GM19035 (cell line): ENCODE results near the gene DSCAML1.

Experiments
- ATAC-seq: cut with Tn5 transposase; IDR thresholded peaks from one replicate; pipeline ENCODE4 v1.9.1; 2021; ENCODE audit not compliant: unreplicated experiment

The DSCAML1 gene

GRCh38 chr11:117833401-117833891, 36.4 kb upstream of the DSCAML1 start:
- ATAC-seq = no peak

- no peak for ATAC-seq
These were observed 35.5 kb upstream of the DSCAML1 start for GRCh38 chr11:117832511-117832910.

GRCh38 chr11:117831661-117832415, 34.8 kb upstream of the DSCAML1 start:
- no peak for ATAC-seq

GRCh38 chr11:117830674-117831351, 33.8 kb upstream of the DSCAML1 start:
- ATAC-seq = no peak

- ATAC-seq = no peak
These were observed 33.1 kb upstream of the DSCAML1 start for GRCh38 chr11:117830072-117830471.

GRCh38 chr11:117829369-117829725, 32.3 kb upstream of the DSCAML1 start:
- no peak for ATAC-seq

- no peak for ATAC-seq
These were observed 31.8 kb upstream of the DSCAML1 start for GRCh38 chr11:117828611-117829368.

GRCh38 chr11:117827521-117828511, 30.8 kb upstream of the DSCAML1 start:
- ATAC-seq = no peak

- no peak for ATAC-seq
These were observed 29.8 kb upstream of the DSCAML1 start for GRCh38 chr11:117826832-117827231.

GRCh38 chr11:117826190-117826570, 29.2 kb upstream of the DSCAML1 start:
- ATAC-seq = no peak

GRCh38 chr11:117825538-117826189, 28.6 kb upstream of the DSCAML1 start:
- ATAC-seq = no peak

GRCh38 chr11:117824571-117825537, 27.8 kb upstream of the DSCAML1 start, which contains the start of gene FXYD2:
Gene FXYD2 (minus strand): TSS chr11:117824744. CDS start chr11:117824678, 66 bp downstream.
- ATAC-seq = no peak

GRCh38 chr11:117823946-117824420, 27.0 kb upstream of the DSCAML1 start:
- no peak for ATAC-seq

- ATAC-seq = no peak
These were observed 26.4 kb upstream of the DSCAML1 start for GRCh38 chr11:117823294-117823945.

- ATAC-seq = no peak
These were observed 25.3 kb upstream of the DSCAML1 start for GRCh38 chr11:117822074-117823033.

- no peak for ATAC-seq
These were observed 24.4 kb upstream of the DSCAML1 start for GRCh38 chr11:117821431-117821830.

GRCh38 chr11:117820516-117820915, 23.5 kb upstream of the DSCAML1 start:
- ATAC-seq = no peak
